HG02970 (cell line): ENCODE data around the gene AKT1.

Experiments
- ATAC-seq: cut with Tn5 transposase; IDR thresholded peaks from one replicate; pipeline ENCODE4 v1.9.1; 2021; ENCODE audit warnings: mild to moderate bottlenecking, moderate library complexity, moderate number of reproducible peaks; ENCODE audit not compliant: unreplicated experiment, low FRiP score

The AKT1 gene

DNA sequence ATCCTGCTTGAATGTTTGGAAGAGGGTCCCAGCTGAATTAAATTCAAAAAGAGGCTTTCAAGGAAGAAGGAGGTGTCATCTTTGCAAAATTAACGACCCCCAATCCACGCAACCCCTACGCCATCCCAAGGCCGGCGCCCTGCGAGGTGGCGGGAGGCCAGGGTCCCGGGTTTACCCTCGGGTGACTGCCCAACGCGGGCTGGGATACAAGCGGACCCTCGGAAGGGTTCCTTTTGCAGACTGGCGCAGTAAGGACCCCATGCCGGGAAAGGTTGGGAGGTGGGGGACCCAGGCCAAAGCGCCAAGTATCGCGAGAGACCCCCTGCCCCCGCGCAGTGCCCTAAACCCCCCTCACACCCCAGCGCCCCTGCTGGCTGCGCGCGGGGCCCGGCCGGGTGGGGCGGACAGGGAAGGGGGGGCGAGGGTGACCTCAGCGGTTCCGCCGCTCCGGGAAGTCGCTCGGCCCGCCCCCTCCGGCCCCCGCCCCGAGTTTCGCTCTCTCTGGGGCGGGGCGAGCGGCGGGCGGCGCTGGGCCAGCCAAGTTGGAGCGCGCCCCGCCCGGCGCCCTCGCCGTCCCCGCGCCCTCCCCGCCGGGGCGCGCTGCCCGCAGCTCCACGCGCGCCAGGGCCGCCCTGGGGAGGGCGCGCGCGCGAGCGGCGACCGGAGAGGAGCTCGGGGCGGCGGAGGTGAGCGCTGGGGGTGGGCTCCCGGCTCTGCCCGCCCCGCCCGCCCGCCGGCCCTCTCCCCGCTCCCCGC, 4.6 kb upstream of the AKT1 start:
- peak; percentile 45 for ATAC-seq

DNA sequence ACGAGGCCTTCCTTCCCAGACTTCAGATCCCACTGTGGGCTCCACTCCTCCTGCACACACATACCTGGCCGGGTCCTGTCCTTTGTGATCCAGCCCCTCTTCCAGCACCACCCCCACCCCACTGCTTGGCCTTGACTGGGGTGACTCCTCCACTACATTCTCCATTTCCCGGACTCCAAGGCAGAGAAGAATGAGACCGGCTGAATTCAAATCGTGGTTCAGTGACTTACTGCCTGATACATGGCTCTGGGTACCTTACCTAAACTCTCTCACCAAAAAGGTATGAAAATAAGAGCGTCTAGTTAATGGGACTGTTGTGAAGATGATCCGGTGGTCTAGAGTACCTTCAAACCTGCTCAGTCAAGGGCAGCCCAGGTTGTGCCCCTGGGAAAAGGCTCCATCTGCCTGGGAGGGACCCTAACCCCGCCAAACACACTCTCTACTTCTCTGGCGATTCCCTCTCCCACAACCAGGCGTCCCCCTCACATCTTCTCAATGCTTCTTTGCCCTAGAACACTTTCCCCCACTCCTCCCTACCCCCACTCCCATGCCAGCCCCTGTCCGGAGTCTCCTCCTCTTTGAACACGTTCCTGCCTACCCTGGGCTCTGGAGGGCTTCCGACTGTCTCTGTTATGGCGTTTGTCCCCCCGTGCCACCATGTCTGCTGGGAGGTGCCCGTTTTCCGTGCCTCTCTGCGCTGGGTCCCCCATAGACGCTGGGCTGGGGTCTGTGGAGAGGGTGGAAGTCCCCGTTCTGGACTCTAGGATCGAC, 3.9 kb upstream of the AKT1 start:
- no peak for ATAC-seq

DNA sequence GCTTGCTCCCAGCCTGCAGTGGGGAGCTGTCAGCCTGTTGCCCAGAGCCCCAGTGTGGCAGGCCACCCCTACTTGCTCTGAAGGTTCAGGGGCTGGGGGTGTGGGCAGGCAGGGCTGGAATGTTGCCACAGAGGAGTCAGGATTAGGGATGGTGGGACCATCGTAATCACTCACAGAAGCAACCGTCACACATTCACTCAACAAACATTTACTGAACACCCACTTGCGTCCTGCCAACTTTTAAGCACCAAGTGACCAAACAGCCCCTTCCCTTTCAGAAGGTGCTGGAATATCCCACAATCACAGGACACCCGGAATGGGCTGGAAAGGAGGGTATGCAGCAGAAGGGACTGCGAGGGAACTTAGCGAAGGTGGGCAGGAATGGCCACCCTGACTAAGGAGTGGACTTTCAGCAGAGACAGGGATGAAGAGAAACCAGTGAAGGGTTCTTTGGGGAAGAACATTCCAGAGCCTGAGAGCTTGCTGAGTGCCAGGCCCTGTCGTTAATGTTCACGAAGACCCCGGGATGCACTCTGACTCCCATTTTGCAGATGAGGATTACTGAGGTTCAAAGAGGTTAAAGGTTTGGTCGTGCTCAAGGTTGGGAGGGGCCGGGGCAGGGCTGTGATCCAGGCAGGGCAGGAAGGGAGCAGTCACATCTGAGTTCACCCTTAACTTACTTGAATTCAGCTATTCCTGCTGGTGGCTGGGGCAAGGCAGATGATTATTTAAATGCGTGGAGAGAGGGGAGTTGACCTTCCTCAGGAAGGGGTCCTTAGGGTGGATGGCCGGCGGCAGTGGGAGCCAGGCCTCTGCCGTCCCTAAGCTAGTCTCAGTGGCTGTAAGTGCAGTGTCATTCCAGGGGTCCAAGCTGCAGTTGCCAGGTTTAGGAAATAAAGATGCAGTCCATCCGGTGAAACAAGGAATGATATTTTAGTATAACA, 3.0 kb upstream of the AKT1 start:
- ATAC-seq, result no peak

DNA sequence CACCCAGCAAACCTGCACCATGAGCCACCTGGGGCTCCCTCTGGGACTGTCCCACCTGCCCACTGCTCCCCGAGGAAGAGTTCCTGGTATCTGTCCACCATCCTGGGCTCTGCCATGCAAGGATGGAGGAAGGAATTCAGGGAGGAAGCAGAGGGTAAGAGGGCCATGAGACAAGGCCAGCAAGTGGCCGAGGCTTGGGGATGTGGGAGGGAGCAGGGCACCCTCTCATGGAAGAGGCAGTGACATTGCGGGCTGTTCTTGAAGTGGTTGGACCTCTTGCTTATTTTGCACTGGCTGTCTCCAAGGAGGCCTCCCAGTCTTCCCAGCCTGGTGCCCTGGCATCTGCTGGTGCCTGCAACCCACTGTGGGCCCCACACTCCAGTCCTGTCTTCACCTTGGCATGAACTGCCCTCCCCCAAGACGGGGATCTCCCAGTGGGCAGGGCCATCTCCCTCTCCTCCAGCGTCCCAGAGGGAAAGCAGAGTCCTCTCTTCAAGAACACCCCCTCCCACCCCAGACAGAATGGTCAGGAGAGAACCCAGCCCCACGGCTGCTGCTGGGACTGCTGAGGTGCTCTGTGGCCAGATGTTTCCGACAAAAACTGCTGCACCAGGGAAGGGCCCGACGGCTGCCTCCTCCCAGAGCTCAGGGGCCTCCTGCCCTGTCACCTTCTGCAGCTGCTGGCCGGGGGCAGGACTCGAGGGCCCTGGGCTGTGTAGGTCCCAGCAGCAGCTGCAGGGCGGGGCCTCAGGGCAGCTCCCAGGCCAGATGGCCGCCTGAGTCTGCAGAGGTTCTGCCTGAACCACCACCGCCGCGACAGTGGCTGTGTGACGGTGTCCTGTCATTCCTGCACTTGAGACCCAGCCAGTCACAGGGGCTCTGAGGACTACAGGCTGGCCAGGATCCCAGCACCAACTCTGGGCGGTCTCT, 1.8 kb upstream of the AKT1 start:
- ATAC-seq, result no peak

DNA sequence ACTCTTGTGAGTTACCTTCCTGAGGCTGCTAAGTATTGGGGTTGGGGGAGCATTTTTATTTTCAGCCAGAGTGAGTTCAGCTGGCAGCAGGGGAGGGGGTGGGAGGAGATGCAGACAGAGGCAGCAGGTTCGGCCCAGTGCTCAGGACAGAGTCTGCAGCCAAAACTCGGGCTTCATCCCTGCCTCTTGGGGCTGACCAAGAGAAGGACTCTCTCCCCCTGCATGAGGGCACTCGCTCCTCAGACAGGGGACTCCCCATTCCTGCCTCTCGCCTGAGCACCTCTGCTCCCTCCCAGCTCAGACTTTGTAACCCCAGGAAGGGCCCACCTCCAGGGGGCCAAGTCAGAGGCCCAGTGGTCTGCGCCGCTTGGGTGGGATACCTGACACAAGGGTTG, 1.1 kb upstream of the AKT1 start:
- ATAC-seq, result no peak

DNA sequence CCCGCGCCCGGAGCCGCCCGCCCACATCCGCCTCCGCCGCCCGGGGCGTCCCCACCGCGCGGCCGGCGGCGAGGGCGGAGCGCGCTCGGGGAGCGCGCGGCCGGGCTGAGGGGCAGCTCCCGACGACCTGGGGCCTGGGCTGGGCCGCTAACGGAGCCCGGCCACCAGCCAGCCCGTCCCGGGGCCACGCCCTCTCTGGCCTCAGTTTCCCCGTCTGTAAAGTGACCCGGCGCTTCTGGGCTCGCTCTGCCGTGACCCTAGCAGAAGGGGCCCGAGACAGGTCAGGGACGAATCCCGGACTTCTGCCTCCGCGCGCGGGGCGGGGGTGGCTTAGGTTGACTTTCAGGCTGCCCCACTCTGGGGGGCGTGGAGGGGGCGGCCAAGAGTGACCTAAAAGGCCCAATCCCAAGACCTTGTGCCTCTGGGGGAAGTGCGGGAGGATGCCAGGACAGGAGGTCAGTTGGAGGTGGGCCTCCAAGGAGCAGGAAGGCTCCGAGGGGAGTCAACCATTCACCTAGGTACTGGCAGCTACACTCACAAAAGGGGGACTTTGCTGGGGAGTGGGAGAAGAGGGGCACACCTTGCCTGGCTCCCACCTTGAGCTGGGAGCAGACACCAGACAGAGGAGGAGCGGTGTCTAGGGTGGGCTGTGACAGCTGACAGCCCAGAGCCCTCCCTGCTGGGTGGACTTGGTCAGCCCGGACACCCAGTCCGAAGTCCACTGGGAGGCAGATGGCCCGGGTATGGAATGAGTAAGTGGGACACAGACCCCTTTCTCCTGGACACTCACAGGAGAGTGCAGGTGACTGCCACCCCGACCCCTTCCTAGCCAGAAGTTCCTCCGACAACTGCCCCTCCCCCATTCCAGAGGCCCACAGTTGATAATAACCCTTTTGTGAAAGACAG, 486 bp upstream of the AKT1 start:
- ATAC-seq, result no peak

DNA sequence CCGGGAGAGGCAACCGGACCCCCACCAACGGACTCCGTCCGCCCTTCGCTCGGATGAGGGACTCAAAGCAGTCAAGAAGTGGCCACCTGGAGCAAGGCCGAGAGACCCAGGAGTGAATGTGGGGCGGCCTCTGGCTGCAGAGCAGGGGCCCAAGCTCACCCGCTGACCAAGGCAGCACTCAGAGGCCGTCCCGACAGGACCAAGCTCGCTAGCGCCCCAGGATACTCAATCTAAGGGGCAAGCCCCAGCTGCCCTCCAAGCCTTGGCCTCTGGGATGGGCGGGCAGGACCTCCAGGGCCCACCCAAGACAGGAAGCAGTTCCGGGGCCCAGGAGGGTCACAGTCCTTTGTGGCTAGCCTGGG, 936 bp downstream of the AKT1 start:
- ATAC-seq, result no peak

DNA sequence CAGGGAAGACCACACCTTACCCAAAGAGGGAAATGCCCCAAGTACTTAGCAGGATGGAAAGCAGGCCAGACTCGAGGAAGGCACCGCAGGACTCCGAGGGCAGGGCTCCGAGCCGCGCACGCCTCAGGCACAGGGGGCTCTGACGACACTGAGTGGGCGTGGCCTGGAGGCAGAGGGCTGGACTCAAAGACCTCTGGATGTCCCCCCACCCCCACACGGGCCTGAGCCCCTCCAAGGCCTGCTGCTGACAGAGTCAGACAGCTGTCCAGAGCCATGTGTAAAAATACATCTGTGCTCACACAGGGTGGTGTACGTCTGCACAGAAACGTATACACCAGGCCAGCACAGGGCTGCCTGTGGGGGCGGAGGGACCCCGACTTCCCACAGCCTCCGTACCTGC, 1.4 kb downstream of the AKT1 start:
- ATAC-seq, result no peak

DNA sequence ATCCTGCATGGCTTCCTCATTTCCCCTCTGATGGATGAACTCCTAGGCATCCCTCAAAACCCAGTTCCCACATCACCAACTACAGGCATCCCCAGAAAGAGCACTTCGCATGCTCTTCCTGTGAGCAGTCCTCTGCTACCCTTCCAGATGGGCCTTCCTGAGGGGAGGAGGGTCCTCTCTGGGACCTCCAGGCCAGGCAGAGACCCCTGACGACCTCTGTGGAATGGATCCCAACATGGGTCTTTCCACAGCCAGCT, 1.9 kb downstream of the AKT1 start:
- no peak for ATAC-seq

DNA sequence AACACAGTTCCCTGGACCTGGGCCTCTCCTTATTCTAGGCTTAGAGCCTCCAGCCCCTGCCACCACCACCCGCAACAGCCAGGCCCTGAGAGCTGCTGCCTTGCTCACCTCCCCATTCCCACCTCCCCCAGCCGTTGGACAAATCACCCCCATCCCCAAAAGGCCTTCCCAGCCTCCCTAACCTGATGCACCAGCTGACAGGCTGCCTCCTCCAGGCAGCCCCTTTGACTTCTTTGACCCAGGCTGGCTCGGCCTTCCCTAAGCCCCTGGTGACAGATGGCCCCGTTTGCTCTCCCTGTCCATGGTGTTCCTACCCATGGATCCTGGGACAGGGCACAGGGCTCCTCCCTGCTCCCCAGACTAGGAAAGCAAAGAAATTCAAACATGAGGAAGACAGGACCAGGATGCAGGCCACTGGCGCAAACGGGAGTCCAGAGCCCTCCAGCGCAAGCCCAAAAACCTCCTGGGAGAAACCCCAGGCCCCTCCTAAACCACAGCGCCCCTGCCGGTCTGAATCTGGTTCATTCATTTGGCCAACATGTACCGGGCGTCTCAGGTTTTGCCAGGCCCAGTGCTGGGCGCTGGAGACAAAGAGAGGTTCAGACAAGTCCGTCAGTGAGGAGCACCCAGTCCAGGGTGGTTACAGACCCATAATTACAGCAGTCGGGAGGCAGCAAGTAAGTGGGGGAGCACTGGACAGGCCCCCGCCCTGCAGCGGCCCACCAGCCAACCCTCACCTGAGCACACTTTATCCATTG, 2.4 kb downstream of the AKT1 start:
- ATAC-seq, result no peak

DNA sequence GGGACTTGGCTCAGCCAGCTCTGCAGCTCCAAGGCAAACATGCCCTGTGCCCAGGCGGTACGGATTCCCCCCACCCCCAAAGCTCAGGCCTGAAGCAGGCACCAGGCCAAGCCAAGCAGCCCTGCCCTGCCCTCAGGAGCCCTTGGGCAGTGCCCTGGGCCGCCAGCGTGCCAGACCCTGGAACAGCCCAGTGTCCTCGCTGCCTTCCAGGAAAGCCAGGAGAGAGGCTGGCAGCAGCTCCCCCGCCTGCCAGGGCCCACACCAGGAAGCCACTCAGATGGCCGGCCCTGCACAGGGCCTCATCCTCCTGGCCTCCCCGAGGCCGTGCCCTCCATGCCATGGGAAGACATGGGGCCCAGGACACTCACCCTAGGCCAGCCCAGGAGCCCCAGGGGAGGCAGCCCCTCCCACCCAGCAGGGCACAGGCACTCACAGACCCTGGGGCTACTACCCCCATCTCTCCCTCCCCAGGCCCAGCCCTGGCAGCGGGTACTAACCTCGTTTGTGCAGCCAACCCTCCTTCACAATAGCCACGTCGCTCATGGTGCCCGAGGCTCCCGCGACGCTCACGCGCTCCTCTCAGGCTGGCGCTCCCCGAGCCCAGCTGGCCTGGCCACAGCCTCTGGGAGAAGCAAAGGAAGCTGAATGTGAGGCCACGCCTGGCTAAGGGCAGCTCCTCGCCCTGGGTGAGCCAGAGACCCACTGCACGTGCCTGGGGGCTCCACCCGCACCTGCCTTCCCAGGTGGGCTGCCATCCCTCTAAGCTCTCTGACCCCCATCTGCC, 3.3 kb downstream of the AKT1 start:
- no peak for ATAC-seq

DNA sequence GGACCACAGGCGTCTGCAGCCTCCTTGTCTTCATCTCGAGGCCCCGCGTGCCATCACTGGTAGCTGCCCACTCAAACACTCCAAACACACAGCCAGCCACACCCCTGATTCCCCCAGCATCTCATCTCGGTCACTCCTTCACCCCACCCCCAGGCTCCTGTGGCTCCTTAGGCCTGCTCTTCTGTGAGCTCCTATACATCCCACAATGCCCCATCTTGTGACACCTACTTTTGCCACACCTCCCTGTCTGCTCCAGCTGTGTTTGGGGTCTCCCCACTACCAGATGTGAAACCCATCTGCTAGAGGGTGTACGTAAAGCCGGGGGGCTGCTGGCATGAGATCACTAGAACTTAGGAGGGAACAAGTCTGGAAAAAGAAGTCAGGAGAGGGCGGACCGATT, 4.1 kb downstream of the AKT1 start:
- ATAC-seq, result no peak

DNA sequence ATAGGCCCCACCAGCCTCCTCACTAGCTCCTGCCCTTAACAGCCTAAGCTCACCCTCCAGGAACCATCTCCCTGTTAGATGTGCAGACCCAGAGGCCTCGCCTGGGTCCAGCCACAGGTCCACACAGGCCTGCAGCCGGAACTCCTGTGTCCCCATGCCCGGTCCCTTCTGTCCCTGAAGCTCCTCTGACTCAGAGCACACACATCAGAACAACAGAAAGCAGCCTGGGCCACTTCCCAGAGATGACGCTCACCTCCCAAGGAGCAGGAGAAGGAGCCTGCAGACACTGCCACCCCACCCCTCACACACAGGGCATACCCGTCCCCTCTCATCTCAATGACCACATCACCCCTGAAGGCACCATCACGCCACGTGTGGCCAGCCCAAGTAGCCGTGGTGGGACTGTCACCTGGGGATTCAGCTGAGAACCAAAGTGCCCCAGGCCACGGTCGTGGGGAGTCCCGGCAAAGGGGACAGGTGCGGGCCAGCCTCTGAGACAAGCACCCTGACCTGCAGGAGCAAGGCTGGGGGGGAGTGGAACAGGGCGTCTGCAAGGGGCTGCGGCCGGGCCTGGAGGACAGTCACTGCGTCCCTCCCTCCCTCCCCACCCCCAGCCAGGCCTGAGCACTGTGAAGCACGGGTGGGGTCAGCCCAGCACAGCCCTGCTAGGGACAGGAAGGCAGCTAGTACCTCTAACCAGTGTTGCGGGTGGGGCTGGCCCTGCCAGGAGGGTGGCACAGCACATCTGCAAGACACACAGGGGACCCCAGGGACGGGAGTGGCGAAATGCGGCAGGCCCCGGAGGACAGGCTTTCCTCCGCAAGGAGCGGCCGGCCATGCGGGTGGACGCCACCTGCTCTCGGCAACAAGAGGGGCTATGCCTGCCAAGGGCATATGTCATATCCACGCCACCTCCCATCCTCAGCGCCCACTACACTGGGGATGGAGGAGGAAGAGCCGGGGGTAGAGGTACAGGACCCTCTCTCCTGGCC, 5.5 kb downstream of the AKT1 start:
- ATAC-seq, result no peak

DNA sequence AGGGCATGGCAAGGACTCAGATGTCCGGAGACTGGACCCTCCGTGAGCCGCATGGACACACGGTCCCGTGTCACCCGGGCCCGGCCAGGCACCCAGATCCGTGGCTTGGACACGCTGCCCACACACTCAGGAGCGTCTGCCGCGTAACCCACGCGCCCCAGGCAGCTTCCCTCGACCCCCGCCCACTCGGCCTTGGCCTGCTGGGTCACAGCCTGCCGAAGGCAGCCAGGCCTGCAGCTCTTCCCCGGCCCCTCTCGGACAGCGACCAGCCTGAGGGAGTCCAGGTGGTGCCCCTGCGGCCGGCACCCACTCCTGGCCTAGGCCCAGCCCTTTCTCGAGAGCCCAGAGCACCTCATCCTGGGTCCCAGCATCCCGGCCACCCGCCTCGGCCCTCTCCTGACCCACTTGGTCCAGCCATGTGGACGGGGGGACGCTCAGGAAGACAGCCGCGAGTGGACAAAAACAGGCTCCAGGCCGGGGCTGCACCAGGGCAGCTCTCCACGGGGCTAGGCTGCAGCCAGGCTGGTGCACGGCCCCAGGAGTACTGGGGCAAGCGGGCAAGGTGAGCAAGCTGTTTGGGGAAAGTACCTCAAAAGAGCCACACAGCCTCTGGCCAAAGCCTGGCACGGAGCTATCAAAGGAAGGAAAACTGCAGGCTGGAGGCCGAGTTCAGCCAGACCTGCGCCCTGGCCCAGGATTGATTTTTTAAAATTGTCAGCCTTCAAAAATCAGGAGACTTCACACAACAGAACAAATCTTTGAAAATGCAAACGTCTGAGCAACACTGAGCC, 6.5 kb downstream of the AKT1 start:
- no peak for ATAC-seq

DNA sequence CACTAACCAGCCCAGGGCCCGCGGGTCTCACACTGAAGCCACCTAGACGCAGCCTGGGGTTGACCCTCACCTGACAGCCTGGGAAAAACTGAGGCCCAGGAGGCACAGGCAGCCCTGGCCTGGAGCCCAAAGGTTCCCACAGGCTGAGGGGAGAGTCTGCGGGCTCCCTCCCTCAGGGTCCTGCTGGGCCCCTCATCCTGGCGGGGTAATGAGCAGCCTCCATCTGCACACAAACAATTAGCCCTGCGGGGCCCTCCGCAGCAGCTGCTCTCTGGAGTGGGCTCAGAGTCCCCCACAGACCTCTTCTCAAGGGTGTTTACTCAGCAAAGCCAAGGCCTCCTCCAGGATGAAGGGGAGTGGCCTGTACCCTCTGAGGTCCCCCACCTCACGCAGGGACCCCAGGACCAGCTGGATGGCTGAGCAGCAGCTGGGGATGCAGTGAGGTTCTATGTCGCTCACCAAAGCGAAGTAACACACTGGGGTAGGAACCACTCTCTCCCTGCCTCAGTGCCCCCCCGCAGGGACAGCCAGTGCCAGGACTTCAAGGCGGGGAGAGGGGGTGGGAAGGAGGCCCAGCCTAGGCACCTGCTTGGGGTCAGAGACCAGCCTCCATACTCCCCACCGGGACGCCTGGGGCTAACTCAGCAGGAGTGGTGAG, 7.3 kb downstream of the AKT1 start:
- ATAC-seq, result no peak
